HPDE6-E6E7 (cell line): Measurements from ENCODE around the gene GCDH.
"Not testable (repeated sequence)": the region's sequence is repeated elsewhere in the genome, so short reads cannot be mapped to it uniquely, and the experiment has no call there.

Experiments
- DNase-seq: peaks from one replicate; pipeline ENCODE4 v3.0.0; 2011; ENCODE audit warnings: missing footprints; ENCODE audit errors: extremely low spot score

GCDH gene

GRCh38 chr19:12872941-12873890 is 17.7 kb upstream of the GCDH start:
- DNase-seq, result no peak

GRCh38 chr19:12873891-12874745 is 16.8 kb upstream of the GCDH start:
- DNase-seq, result no peak

GRCh38 chr19:12875086-12875485 is 15.9 kb upstream of the GCDH start:
- DNase-seq, result no peak

- DNase-seq, result no peak
These were observed 10.3 kb upstream of the GCDH start for GRCh38 chr19:12880551-12881171.

GRCh38 chr19:12881172-12881808 is 9.7 kb upstream of the GCDH start, which contains the start of gene DNASE2:
DNASE2 (minus strand) TSS chr19:12881449; CDS start chr19:12881375, 74 bp downstream.
- DNase-seq, result peak; percentile 98

GRCh38 chr19:12882589-12882988 is 8.4 kb upstream of the GCDH start:
- DNase-seq, result no peak

- no peak for DNase-seq
These were observed 6.8 kb upstream of the GCDH start for GRCh38 chr19:12884202-12884601.

GRCh38 chr19:12884627-12884925 is 6.4 kb upstream of the GCDH start:
- no peak for DNase-seq

GRCh38 chr19:12884926-12885748 is 5.8 kb upstream of the GCDH start:
- DNase-seq, result no peak

- DNase-seq, result no peak
These were observed 5.0 kb upstream of the GCDH start for GRCh38 chr19:12885749-12886650.

GRCh38 chr19:12886651-12886968 is 4.3 kb upstream of the GCDH start:
- no peak for DNase-seq

- no peak for DNase-seq
These were observed 3.8 kb upstream of the GCDH start, which contains the start of gene KLF1 for GRCh38 chr19:12886969-12887747. KLF1 (minus strand) TSS chr19:12887201; CDS start chr19:12887140, 61 bp downstream.

GRCh38 chr19:12888006-12888603 is 2.9 kb upstream of the GCDH start:
- no peak for DNase-seq

- not testable (repeated sequence) for DNase-seq
These were observed 617 bp upstream of the GCDH start for GRCh38 chr19:12890299-12890786.

- DNase-seq, result no peak
These were observed 627 bp downstream of the GCDH start for GRCh38 chr19:12891553-12892021.

GRCh38 chr19:12893582-12893981 is 2.6 kb downstream of the GCDH start:
- DNase-seq, result no peak

GRCh38 chr19:12896460-12896859 is 5.5 kb downstream of the GCDH start:
- DNase-seq, result no peak

- DNase-seq, result no peak
These were observed 9.0 kb downstream of the GCDH start for GRCh38 chr19:12899891-12900518.
